ENCODE results near the gene UBXN10.

DNA sequence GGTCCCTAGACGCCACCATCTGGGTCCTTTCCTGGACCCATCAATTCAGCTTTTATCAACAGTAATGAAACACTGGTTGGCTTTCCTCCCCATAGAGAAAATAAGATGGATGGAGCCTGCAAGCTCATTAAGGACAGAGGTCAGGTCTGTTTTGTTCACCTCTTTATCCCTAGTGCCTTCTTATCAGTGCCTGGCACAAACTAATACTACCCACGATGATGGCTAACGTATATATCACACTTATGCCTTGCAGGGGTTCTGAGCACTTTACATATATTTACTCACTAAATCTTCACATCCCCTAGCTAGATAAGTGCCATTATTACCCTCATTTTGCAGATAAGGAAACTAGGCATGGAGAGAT lies 5.1 kb upstream of the UBXN10 start:
- TF ChIP-seq POLR2A (IDR thresholded peaks at IDR 0.05; ENCODE audit: low read length) (no peak), GATA1 (IDR thresholded peaks at IDR 0.05; ENCODE audit: low read depth, low read length) (no peak)

Measured in erythroblast (primary cell).